K562 (cell line): ENCODE data around the gene TRAPPC4. TPM values are rescaled to one million over a fixed set of nuclear protein-coding genes. Genes with fewer than 3 reads are reported as not detected.

ENCODE experiments used
- ATAC-seq: fragments of 200-7000 bp; cut with Tn5 transposase; 3 replicates; pipeline ENCODE4 v1.9.1; 2020; ENCODE audit warnings: moderate library complexity
- BruUV-seq: library from RNA; stranded (reverse); fragments of 400-500 nt; replicated peaks from 2 replicates; lab custom pipeline; 2021; lab: Mats Ljungman, UMichigan
- CTCF ChIA-PET: fragments of 300-600 bp; formaldehyde crosslinking; extraction: SDS; loops from one replicate; lab custom pipeline; 2021; ENCODE audit warnings: low intra/inter-chr PET ratio; lab: Yijun Ruan, JAX
- POLR2A ChIA-PET: fragments of 300-600, 350-650 bp; sonication (Branson Sonifier 250); formaldehyde crosslinking; extraction: SDS; loops from one replicate; lab custom pipeline; 2021; ENCODE audit warnings: antibody characterized with exemption, inconsistent platforms; lab: Yijun Ruan, JAX
- DNase-seq, 4 experiments: peaks; one replicate each; pipeline versions ENCODE4 v3.0.0 to v3.0.0-alpha.2; 2011 to 2018; ENCODE audit warnings: low spot score in 3 of 4, mixed read lengths in 3 of 4; ENCODE audit errors: extremely low read depth in 1 of 4
- FAIRE-seq: peaks from 2 replicates; lab custom pipeline; 2011; peaks lifted over from hg19 to GRCh38; lab: Jason Lieb, UNC
- H2AFZ ChIP-seq: 2 replicates; pipeline ENCODE4 v1.6.0; 2011; ENCODE audit warnings: low read depth, low read length, control low read depth, inconsistent platforms
- H3K27ac ChIP-seq: fragments of 200-600 bp; 3 replicates; pipeline ENCODE4 v1.8.0; 2011; ENCODE audit warnings: low read depth, mild to moderate bottlenecking, control low read depth, inconsistent platforms, low read length, moderate library complexity, mixed read lengths; ENCODE audit errors: extremely low read depth
- H3K27me3 ChIP-seq, 2 experiments: fragments of 300-600 bp in 1 of 2; 2 replicates in 1 of 2; 3 replicates in 1 of 2; pipeline versions ENCODE4 v1.6.0 to v1.8.0; 2011; ENCODE audit warnings: inconsistent platforms in 2 of 2, low read length in 2 of 2, mild to moderate bottlenecking in 1 of 2, mixed read lengths in 1 of 2, moderate library complexity in 1 of 2; ENCODE audit not compliant: control insufficient read depth in 2 of 2, insufficient read depth in 2 of 2
- H3K36me3 ChIP-seq: fragments of 300-600 bp; 3 replicates; pipeline ENCODE4 v1.8.0; 2011; ENCODE audit warnings: mild to moderate bottlenecking, low read length, inconsistent platforms; ENCODE audit not compliant: control insufficient read depth, insufficient read depth
- H3K4me1 ChIP-seq, 2 experiments: fragments of 200-600 bp in 1 of 2; replicated peaks in 1 of 2; 2 replicates in 1 of 2; 3 replicates in 1 of 2; pipeline versions ENCODE4 v1.5.1 to v1.8.0; 2011; ENCODE audit warnings: inconsistent platforms in 2 of 2, low read length in 2 of 2, mild to moderate bottlenecking in 1 of 2, mixed read lengths in 1 of 2, moderate library complexity in 1 of 2; ENCODE audit not compliant: control insufficient read depth in 2 of 2, insufficient read depth in 2 of 2
- H3K4me2 ChIP-seq: 2 replicates; pipeline ENCODE4 v1.6.1; 2011; ENCODE audit warnings: low read length, control low read depth, inconsistent platforms, mixed read lengths; ENCODE audit not compliant: insufficient read depth
- H3K4me3 ChIP-seq: fragments of 200-600 bp; sonication (generic), shearing (Covaris generic); 2 replicates; pipeline ENCODE4 v1.5.1; 2016; ENCODE audit warnings: control low read depth, inconsistent platforms
- H3K79me2 ChIP-seq: fragments of 200-600 bp; 3 replicates; pipeline ENCODE4 v1.8.0; 2011; ENCODE audit warnings: low read length, inconsistent platforms; ENCODE audit not compliant: control insufficient read depth, insufficient read depth
- H3K9ac ChIP-seq, 2 experiments: 2 replicates each; pipeline versions ENCODE4 v1.6.0 to v1.6.1; 2011; ENCODE audit warnings: low read depth in 2 of 2, low read length in 2 of 2, control low read depth in 1 of 2, inconsistent platforms in 1 of 2, mild to moderate bottlenecking in 1 of 2, mixed read lengths in 1 of 2; ENCODE audit not compliant: insufficient read depth in 1 of 2
- H3K9me1 ChIP-seq: one replicate; pipeline ENCODE4 v1.6.0; 2011; ENCODE audit warnings: inconsistent platforms, mild to moderate bottlenecking, low read length, moderate library complexity; ENCODE audit not compliant: control insufficient read depth, insufficient read depth
- H3K9me3 ChIP-seq: replicated peaks from 2 replicates; pipeline ENCODE4 v1.5.1; 2011; ENCODE audit warnings: low read depth, low read length, inconsistent platforms; ENCODE audit not compliant: control insufficient read depth, insufficient read depth
- H4K20me1 ChIP-seq: replicated peaks from 2 replicates; pipeline ENCODE4 v1.6.1; 2011; ENCODE audit warnings: low read length, inconsistent platforms, mixed read lengths; ENCODE audit not compliant: control insufficient read depth, insufficient read depth
- ATF7 ChIP-seq: fragments of 450-650 bp; IDR thresholded peaks from 2 replicates; pipeline ENCODE4 v1.7.1; 2014; ENCODE audit warnings: mild to moderate bottlenecking, moderate library complexity
- BMI1 ChIP-seq: fragments of 150-350 bp; IDR thresholded peaks from 2 replicates; pipeline ENCODE4 v1.6.1; 2014; ENCODE audit warnings: low read length
- FOXK2 ChIP-seq, 2 experiments: fragments of 450-650 bp; IDR thresholded peaks in 1 of 2; conservative IDR thresholded peaks in 1 of 2; 2 replicates each; pipeline ENCODE4 v1.6.1; 2016; ENCODE audit warnings: low read depth in 2 of 2, mild to moderate bottlenecking in 1 of 2
- KHSRP ChIP-seq: fragments of 450-650 bp; IDR thresholded peaks from 2 replicates; pipeline ENCODE4 v1.6.1; 2017
- MEIS2 ChIP-seq: fragments of 450-650 bp; IDR thresholded peaks from 2 replicates; pipeline ENCODE4 v1.6.1; 2014; ENCODE audit warnings: mild to moderate bottlenecking; ENCODE audit not compliant: partially characterized antibody
- NR2C2 ChIP-seq, 2 experiments: fragments of 200-800 bp in 1 of 2; sonication (Bioruptor generic) in 1 of 2; sonication (generic) in 1 of 2; formaldehyde crosslinking in 1 of 2; IDR thresholded peaks; 2 replicates each; pipeline versions ENCODE4 v1.6.1 to v1.8.0; 2016 to 2022; ENCODE audit warnings: mild to moderate bottlenecking in 1 of 2, missing compliant biosample characterization in 1 of 2, missing genetic modification characterization in 1 of 2, missing genetic modification reagents in 1 of 2
- NR2F6 ChIP-seq: fragments of 450-650 bp; formaldehyde crosslinking; IDR thresholded peaks from 2 replicates; pipeline ENCODE4 v1.4.0; 2020; ENCODE audit warnings: mild to moderate bottlenecking
- POLR2A ChIP-seq: fragments of 450-650 bp; conservative IDR thresholded peaks from 2 replicates; pipeline ENCODE4 v1.6.1; 2016
- POLR2B ChIP-seq: fragments of 450-650 bp; IDR thresholded peaks from 2 replicates; pipeline ENCODE4 v1.6.1; 2018; ENCODE audit warnings: low read depth; ENCODE audit not compliant: partially characterized antibody
- PYGO2 ChIP-seq: fragments of 450-650 bp; IDR thresholded peaks from 2 replicates; pipeline ENCODE4 v1.6.1; 2016; ENCODE audit warnings: mild to moderate bottlenecking, missing genetic modification characterization, moderate library complexity, missing compliant biosample characterization
- SRSF9 ChIP-seq: fragments of 200-400 bp; formaldehyde crosslinking; IDR thresholded peaks from 2 replicates; pipeline ENCODE4 v1.6.1; 2017; ENCODE audit warnings: low read depth, low read length, borderline replicate concordance
- ZC3H4 ChIP-seq: sonication (generic); formaldehyde crosslinking; IDR thresholded peaks from 2 replicates; pipeline ENCODE4 v1.9.0; 2021; ENCODE audit warnings: missing genetic modification reagents, borderline replicate concordance
- ZNF785 ChIP-seq: fragments of 250-450 bp; sonication (Bioruptor Pico); IDR thresholded peaks from 2 replicates; pipeline ENCODE4 v1.4.0; 2020; ENCODE audit warnings: mild to moderate bottlenecking
- WGBS: fragments of 100-300 bp; shearing (Covaris generic); methylation state at CpG from one replicate; pipeline ENCODE4 v1.1.6; 2016; ENCODE audit warnings: low coverage, mixed read lengths; ENCODE audit not compliant: insufficient coverage; ENCODE audit errors: missing lambda C conversion rate; 5-methylcytosine and 5-hydroxymethylcytosine counted together
- in situ Hi-C: fragments of 300-500 bp; cut with MboI; formaldehyde crosslinking; loops from 4 replicates; pipeline ENCODE4 v1.15.0; 2018; ENCODE audit warnings: inconsistent platforms, mixed read lengths
- intact Hi-C: fragments of 100-400 bp; cut with micrococcal nuclease; formaldehyde crosslinking; loops from 2 replicates; pipeline ENCODE4 v1.14.2; 2022
- polyA plus RNA-seq, 8 experiments: library from polyadenylated mRNA; depleted of rRNA in 4 of 8; stranded (reverse) in 5 of 8; unstranded in 3 of 8; fragments of >200 nt; fragmentation: Nextera tagmentation in 2 of 8; fragmentation: Illumina TruSeq in 1 of 8; extraction: Ambion mirVana in 2 of 8; extraction: Trizol in 1 of 8; gene quantifications; 2 replicates each; pipeline versions ENCODE4 v1.2.1 to v1.2.3, GENCODE V29; 2011 to 2014; ENCODE audit warnings: inconsistent platforms in 1 of 8, missing spikeins in 1 of 8
- total RNA-seq, 7 experiments: library from RNA; depleted of rRNA in 6 of 7; stranded (reverse); fragments of >200 nt in 6 of 7; fragmentation: Illumina TruSeq in 2 of 7; extraction: Trizol in 2 of 7; gene quantifications; 2 replicates each; pipeline versions ENCODE4 v1.2.1 to v1.2.3, GENCODE V29; 2011 to 2021; ENCODE audit warnings: low replicate concordance in 1 of 7
- TF ChIP-seq, protein P1 (sequence below): sonication (generic); formaldehyde crosslinking; IDR thresholded peaks from 2 replicates; pipeline ENCODE4 v1.8.0; 2022; ENCODE audit warnings: mild to moderate bottlenecking, missing genetic modification reagents, borderline replicate concordance
- TF ChIP-seq, protein P2 (sequence below): sonication (generic); IDR thresholded peaks from 2 replicates; pipeline ENCODE4 v1.6.1; 2016
- TF ChIP-seq, protein P3 (sequence below): sonication (generic); formaldehyde crosslinking; IDR thresholded peaks from 2 replicates; pipeline ENCODE4 v1.9.0; 2022; ENCODE audit warnings: mild to moderate bottlenecking, missing genetic modification reagents
- TF ChIP-seq, protein P4 (sequence below): sonication (generic); formaldehyde crosslinking; IDR thresholded peaks from 2 replicates; pipeline ENCODE4 v1.8.0; 2023; ENCODE audit warnings: mild to moderate bottlenecking, missing genetic modification reagents

The TRAPPC4 gene
- total and polyA plus RNA-seq, 9 of the 15 experiments (the other 6 are each of a cell fraction or from before 2014, with no cell fraction given), result 121 to 524 (median 142) TPM

DNA sequence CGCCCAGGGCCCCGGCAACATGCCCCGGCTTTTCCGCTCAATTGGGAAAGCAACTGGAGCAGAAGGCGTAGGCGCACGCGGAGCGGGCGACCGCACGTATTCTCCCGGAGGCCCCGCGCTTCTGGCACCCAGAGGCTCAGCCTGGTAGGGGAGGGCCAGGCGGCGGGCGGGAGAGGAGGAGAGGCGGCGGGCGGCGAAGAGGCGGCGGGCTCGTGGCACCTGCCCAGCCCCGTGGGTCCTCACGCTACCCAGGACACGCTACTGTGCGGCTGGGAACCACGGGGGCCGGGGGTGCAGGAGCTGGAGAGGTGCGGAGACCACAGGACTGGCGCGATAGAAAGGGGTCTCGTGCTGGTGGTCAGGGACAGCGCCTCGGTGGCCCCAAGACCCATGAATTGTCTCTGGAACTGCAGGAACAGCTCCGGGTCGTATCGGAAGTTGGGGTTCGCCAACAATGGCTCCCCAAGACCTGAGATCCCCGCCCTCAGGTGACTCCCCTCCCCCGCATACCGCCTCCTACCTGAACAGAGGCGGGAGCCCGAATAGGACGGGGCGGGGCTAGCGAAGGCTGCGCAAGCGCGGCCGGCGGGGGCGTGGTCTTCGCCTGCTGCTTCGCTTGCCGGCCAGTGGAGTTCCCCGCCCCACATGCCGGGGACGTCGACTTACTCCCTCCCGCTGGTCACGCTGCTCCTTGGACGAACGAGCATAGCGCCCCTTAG is 11.9 kb downstream of the TRAPPC4 start, which contains the start of gene SLC37A4:
SLC37A4 (minus strand) TSS at position 549 of the 719 bp plus-strand sequence.
- peak; percentile 98 for FAIRE-seq
- ATAC-seq, result peak; percentile 92
- Histone ChIP-seq H3K36me3 (peaks cover 37% of the 10 kb centered on the region; the same call in 2 of the 3 replicates), H3K4me2 (peak within 1 kb of the TSS; percentile 98), H3K27ac (peak within 1 kb of the TSS; percentile 92), H3K4me1 (peaks cover 30 to 41% of the 10 kb centered on the region in 2 experiments; a peak in 4 of 5 replicates), H3K9me3 (no peaks in the 10 kb centered on the region), H3K79me2 (peaks cover 39% of the 10 kb centered on the region), H3K4me3 (peak within 1 kb of the TSS; percentile 92), H2AFZ (peak within 1 kb of the TSS; percentile 96), H4K20me1 (peaks cover 12% of the 10 kb centered on the region), H3K27me3 (no peaks in the 10 kb centered on the region), H3K9me1 (no peaks in the 10 kb centered on the region), H3K9ac (peak within 1 kb of the TSS; percentile 86 to 99)
- in situ Hi-C loops, result no loop called here
- CTCF ChIA-PET, result no interaction called here
- POLR2A ChIA-PET, result interaction anchor here (1.1 to 1.4 kb wide), 4 partner anchors 13 to 37 kb away, joined by 3 to 4 read pairs (median 4); partner anchors contain the start of gene VPS11
- intact Hi-C loops, result loop anchor here (1.0 to 2.0 kb wide), 2 partner anchors 12 to 70 kb away; partner anchors contain the start of genes DPAGT1, RPS25 and TRAPPC4
- under 1% methylated on average over 46 of the region's 67 CpGs for WGBS
- no TSS peak for BruUV-seq
- DNase-seq, result peak; percentile 95 to 99 (median 96)
- TF ChIP-seq, protein P1, sequence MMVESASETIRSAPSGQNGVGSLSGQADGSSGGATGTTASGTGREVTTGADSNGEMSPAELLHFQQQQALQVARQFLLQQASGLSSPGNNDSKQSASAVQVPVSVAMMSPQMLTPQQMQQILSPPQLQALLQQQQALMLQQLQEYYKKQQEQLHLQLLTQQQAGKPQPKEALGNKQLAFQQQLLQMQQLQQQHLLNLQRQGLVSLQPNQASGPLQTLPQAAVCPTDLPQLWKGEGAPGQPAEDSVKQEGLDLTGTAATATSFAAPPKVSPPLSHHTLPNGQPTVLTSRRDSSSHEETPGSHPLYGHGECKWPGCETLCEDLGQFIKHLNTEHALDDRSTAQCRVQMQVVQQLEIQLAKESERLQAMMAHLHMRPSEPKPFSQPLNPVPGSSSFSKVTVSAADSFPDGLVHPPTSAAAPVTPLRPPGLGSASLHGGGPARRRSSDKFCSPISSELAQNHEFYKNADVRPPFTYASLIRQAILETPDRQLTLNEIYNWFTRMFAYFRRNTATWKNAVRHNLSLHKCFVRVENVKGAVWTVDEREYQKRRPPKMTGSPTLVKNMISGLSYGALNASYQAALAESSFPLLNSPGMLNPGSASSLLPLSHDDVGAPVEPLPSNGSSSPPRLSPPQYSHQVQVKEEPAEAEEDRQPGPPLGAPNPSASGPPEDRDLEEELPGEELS (CRISPR knock-in tag), result no peak
- TF ChIP-seq, protein P2, sequence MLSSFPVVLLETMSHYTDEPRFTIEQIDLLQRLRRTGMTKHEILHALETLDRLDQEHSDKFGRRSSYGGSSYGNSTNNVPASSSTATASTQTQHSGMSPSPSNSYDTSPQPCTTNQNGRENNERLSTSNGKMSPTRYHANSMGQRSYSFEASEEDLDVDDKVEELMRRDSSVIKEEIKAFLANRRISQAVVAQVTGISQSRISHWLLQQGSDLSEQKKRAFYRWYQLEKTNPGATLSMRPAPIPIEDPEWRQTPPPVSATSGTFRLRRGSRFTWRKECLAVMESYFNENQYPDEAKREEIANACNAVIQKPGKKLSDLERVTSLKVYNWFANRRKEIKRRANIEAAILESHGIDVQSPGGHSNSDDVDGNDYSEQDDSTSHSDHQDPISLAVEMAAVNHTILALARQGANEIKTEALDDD, result no peak
- no peak for TF ChIP-seq NR2F6 (CRISPR knock-in tag)
- TF ChIP-seq KHSRP, result no peak
- no peak for TF ChIP-seq ZC3H4
- TF ChIP-seq MEIS2, result peak; percentile 85
- TF ChIP-seq, protein P3, sequence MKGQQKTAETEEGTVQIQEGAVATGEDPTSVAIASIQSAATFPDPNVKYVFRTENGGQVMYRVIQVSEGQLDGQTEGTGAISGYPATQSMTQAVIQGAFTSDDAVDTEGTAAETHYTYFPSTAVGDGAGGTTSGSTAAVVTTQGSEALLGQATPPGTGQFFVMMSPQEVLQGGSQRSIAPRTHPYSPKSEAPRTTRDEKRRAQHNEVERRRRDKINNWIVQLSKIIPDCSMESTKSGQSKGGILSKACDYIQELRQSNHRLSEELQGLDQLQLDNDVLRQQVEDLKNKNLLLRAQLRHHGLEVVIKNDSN (CRISPR knock-in tag), result peak; percentile 85
- TF ChIP-seq ATF7, result peak; percentile 49; the same call in 1 of the 2 replicates
- no peak for TF ChIP-seq ZNF785 (CRISPR knock-in tag)
- no peak for TF ChIP-seq PYGO2
- TF ChIP-seq POLR2B, result peak; percentile 57
- no peak for TF ChIP-seq BMI1
- TF ChIP-seq POLR2A, result peak; percentile 73
- TF ChIP-seq SRSF9, result no peak
- TF ChIP-seq NR2C2 (CRISPR knock-in tag; IDR thresholded peaks at IDR 0.05), result no peak; the same call in 1 of the 2 replicates
- peak; percentile 71 for TF ChIP-seq NR2C2 (tag; IDR thresholded peaks at IDR 0.05)
- TF ChIP-seq FOXK2 (conservative IDR thresholded peaks at IDR 0.05 in 1 of 2, IDR thresholded peaks at IDR 0.05 in 1 of 2; ENCODE audit: low read depth in 2 of 2), result 0 out of 4 replicates have a peak, but pooled peaks of 1 of the 2 experiments have one; percentile 23
- TF ChIP-seq, protein P4, sequence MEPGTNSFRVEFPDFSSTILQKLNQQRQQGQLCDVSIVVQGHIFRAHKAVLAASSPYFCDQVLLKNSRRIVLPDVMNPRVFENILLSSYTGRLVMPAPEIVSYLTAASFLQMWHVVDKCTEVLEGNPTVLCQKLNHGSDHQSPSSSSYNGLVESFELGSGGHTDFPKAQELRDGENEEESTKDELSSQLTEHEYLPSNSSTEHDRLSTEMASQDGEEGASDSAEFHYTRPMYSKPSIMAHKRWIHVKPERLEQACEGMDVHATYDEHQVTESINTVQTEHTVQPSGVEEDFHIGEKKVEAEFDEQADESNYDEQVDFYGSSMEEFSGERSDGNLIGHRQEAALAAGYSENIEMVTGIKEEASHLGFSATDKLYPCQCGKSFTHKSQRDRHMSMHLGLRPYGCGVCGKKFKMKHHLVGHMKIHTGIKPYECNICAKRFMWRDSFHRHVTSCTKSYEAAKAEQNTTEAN (CRISPR knock-in tag), result 0 out of 2 replicates have a peak, but pooled peaks have one; percentile 0
